Measurements from ENCODE around the gene SRGAP1.
"Not testable (repeated sequence)": the region's sequence is repeated elsewhere in the genome, so short reads cannot be mapped to it uniquely, and the experiment has no call there.

SRGAP1 gene

DNA sequence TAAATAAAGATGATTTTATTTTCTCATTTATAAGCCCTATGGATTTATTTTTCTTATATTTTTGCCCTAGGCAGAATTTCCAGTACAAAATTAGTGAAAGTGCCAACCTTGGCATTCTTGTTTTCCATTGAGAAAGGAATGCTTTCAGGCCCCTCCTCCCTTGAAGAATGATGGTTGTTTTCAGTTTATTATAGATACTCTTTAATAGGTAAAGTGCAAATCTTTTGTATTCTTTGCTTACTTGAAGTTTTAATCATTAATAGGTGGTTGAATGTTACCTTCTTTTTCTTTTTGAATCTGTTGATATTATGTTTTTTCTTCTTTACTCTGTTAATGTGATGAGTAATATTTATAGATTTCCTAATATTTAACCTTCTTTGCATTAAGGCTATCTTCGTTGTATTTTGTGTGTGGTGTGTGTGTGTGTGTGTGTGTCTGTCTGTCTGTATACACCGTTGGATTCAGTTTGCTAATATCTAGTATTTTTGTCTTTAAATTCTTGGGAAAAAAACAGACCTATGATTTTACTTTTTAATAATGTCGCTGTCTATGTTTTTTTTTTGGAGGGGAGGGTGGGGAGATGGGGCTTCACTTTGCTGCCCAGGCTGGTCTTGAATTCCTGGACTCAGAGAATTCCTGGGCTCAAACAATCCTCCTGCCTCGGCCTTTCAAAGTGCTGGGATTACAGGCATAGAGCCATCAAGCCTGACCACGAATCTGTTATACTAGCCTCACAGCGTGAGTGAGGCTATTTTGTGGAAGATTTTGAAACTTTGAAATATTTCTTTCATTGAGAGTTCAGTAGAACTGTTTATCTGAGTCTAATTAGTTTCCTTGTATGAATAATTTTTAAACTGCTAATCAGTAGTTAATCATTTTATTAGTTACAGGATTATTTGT is 13.5 kb downstream of the SRGAP1 start:
- no peak for FAIRE-seq
- DNase-seq (ENCODE audit: insufficient read length, low spot score), result no peak
- TF ChIP-seq, protein P1, sequence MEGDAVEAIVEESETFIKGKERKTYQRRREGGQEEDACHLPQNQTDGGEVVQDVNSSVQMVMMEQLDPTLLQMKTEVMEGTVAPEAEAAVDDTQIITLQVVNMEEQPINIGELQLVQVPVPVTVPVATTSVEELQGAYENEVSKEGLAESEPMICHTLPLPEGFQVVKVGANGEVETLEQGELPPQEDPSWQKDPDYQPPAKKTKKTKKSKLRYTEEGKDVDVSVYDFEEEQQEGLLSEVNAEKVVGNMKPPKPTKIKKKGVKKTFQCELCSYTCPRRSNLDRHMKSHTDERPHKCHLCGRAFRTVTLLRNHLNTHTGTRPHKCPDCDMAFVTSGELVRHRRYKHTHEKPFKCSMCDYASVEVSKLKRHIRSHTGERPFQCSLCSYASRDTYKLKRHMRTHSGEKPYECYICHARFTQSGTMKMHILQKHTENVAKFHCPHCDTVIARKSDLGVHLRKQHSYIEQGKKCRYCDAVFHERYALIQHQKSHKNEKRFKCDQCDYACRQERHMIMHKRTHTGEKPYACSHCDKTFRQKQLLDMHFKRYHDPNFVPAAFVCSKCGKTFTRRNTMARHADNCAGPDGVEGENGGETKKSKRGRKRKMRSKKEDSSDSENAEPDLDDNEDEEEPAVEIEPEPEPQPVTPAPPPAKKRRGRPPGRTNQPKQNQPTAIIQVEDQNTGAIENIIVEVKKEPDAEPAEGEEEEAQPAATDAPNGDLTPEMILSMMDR (IDR thresholded peaks at IDR 0.05; ENCODE audit: insufficient read depth, missing control alignments), result no peak

DNA sequence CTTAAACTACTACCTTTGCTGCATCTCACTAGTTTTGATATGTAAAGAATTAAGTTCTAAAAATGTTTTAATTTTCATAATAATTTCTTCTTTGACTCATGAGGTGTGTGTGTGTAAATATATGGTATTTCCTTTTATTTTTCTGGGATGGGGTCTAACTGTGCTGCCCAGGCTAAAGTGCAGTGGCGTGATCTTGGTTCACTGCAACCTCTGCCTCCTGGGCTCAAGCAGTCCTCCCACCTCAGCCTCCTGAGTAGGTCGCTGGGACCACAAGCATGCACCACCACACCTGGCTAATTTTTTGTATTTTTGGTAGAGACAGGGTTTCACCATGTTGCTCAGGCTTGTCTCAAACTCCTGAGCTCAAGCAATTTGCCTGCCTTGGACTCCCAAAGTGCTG is 15.4 kb downstream of the SRGAP1 start:
- DNase-seq (ENCODE audit: insufficient read length, low spot score); FAIRE-seq: not testable (repeated sequence)

DNA sequence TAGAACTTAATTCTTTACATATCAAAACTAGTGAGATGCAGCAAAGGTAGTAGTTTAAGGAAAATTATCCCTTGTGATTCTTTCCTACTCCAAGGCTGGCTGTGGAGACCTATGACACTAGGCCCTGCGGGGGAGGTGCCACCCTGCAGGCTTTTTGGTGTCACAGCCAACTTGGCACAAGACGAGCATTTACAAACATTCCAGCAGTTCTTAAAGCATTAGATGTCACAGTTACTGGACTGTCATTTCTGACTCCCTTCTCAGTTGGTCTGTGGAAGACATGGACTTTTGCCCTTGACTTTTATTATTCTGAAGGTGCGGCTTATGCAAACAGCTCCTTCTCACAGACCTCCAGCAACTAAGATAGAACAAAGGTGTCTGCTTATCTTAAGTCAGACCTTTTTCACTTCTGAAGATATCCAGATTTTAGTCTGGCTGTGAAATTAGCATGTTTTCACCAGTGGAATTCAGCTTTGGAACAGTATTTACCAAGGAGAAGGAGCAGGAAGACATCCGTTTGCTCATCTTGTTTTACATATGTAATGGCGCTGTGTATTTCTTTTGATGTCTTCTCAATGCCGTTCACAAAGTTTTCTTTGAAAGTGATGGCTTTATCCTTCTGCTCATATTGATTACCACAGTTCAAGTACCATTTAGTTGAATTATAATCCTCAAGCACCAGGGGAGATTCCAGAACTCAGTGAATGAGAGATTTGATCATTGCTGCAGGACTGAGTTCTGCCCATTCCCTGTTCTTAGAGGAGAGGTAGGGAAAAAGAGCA is 17.9 kb downstream of the SRGAP1 start:
- DNase-seq (ENCODE audit: insufficient read length, low spot score) (no peak), FAIRE-seq (no peak)
- TF ChIP-seq, protein P1 (IDR thresholded peaks at IDR 0.05; ENCODE audit: insufficient read depth, missing control alignments), result no peak

DNA sequence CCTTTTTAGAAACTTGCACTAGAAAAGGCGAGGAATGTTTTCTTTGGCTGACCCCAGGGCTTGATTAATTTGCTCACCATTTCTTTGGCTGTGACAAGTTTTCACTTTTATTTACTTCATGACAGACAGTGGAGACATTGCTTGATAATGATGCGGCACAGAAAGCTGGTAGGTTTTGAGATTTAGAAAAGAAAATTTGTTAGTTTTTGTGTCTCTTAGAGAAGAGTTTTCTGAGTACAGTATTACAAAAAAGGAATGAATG is 18.4 kb downstream of the SRGAP1 start:
- no peak for DNase-seq (ENCODE audit: insufficient read length, low spot score)
- TF ChIP-seq, protein P1 (IDR thresholded peaks at IDR 0.05; ENCODE audit: insufficient read depth, missing control alignments), result no peak
- FAIRE-seq, result no peak

DNA sequence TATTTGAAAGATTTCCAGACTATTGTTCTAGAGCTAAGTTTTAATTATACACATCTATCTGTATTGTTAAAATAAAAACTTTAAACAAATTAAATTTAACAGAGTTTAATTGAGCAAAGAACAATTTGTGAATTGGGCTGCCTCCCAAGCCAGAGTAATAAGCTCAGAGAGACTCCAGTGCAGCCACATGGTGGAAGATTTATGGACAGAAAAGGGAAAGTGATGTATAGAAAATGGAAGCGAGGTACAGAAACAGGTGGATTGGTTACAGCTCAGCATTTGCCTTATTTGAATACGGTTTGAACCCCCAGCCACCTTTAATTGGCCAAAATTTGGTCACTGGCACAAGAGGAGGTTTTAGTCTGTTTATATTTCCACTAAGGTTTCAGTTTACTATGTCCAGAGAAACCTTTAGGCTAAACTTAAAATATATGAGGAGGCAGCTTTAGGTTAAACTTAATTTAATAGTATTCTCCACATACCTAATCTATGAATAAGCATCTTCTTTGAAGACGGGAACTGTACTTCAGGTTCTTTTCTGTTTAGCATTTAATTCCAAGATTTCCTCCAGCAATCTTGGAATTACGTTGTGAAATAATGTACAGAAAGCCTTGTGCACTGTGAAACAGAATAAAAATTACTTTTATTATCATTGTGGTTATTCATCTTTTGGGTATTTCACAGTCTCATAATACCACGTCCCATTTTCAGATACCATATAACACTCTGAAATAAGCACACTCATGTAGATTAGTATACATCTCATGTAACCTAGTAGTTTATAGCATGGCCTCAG is 19.4 kb downstream of the SRGAP1 start:
- TF ChIP-seq, protein P1 (IDR thresholded peaks at IDR 0.05; ENCODE audit: insufficient read depth, missing control alignments), result no peak
- no peak for FAIRE-seq
- DNase-seq (ENCODE audit: insufficient read length, low spot score), result no peak

DNA sequence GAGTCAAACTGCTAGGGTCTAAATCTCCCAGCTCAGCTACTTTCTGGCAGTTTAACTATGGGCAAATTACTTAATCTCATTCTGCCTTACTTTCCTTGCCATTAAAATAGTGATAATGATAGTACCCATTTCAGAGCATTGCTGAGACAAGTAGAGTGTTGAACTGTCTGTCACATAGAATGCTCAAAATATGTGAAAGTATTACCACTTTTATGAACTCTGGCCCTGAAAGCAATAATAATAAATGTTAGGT is 19.9 kb downstream of the SRGAP1 start:
- no peak for DNase-seq (ENCODE audit: insufficient read length, low spot score)
- FAIRE-seq, result no peak
- TF ChIP-seq, protein P1 (IDR thresholded peaks at IDR 0.05; ENCODE audit: insufficient read depth, missing control alignments), result no peak

DNA sequence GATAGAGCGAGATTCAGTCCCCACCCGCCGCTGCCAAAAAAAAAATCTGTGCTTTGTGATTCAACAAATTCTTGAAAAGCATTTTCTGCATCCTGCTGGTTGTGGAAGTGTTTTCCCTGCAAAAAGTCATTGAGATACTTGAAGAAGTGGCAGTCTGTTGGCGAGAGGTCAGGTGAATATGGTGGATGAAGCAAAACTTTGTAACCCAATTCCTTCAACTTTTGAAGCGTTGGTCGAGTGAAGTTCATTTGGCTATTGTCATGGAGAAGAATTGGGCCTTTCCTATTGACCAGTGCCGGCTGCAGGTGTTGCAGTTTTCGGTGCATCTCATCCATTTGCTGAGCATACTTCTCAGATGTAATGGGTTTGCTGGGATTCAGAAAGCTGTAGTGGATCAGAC is 20.9 kb downstream of the SRGAP1 start:
- DNase-seq (ENCODE audit: insufficient read length, low spot score) (no peak), FAIRE-seq (no peak)
- TF ChIP-seq, protein P1 (IDR thresholded peaks at IDR 0.05; ENCODE audit: insufficient read depth, missing control alignments), result no peak

All from D721Med (cell line).